Smooth muscle cell (in vitro differentiated cells): ENCODE measurements around the gene PLLP. TPM values are rescaled to one million over a fixed set of nuclear protein-coding genes. Genes with fewer than 3 reads are reported as not detected.
A peak's percentile ranks its signal among the peaks of the same experiment; 100 is the strongest.

Experiments used
- DNase-seq: peaks from one replicate; lab custom pipeline; 2025; ENCODE audit not compliant: unreplicated experiment; lab: John Stamatoyannopoulos, UW
- H2AFZ ChIP-seq: fragments of 200-600 bp; sonication (generic); 2 replicates; pipeline ENCODE4 v1.6.0; 2016; ENCODE audit warnings: antibody characterized with exemption, low read depth, mild to moderate bottlenecking
- H3F3A ChIP-seq: fragments of 200-600 bp; sonication (generic); 2 replicates; pipeline ENCODE4 v1.6.0; 2017; ENCODE audit warnings: antibody characterized with exemption, low read depth
- H3K27ac ChIP-seq: fragments of 200-600 bp; sonication (generic); 2 replicates; pipeline ENCODE4 v1.5.1; 2016; ENCODE audit warnings: low read depth, mild to moderate bottlenecking
- H3K27me3 ChIP-seq: fragments of 200-600 bp; sonication (generic); 2 replicates; pipeline ENCODE4 v1.6.1; 2016; ENCODE audit warnings: low read depth, mild to moderate bottlenecking
- H3K36me3 ChIP-seq: fragments of 200-600 bp; sonication (generic); 2 replicates; pipeline ENCODE4 v1.5.1; 2016; ENCODE audit warnings: low read depth
- H3K4me1 ChIP-seq: fragments of 200-600 bp; sonication (generic); 2 replicates; pipeline ENCODE4 v1.5.1; 2016; ENCODE audit warnings: low read depth
- H3K4me2 ChIP-seq: fragments of 200-600 bp; sonication (generic); 2 replicates; pipeline ENCODE4 v1.6.0; 2016; ENCODE audit warnings: mild to moderate bottlenecking
- H3K4me3 ChIP-seq: fragments of 200-600 bp; sonication (generic); 2 replicates; pipeline ENCODE4 v1.5.1; 2016; ENCODE audit warnings: mild to moderate bottlenecking
- H3K79me2 ChIP-seq: fragments of 200-600 bp; sonication (generic); 2 replicates; pipeline ENCODE4 v1.6.0; 2016; ENCODE audit warnings: low read depth, mild to moderate bottlenecking
- H3K9ac ChIP-seq: fragments of 200-600 bp; sonication (generic); 2 replicates; pipeline ENCODE4 v1.6.0; 2016; ENCODE audit warnings: low read depth
- H3K9me3 ChIP-seq: fragments of 200-600 bp; sonication (generic); replicated peaks from 2 replicates; pipeline ENCODE4 v1.5.1; 2016; ENCODE audit warnings: low read depth
- H4K20me1 ChIP-seq: fragments of 200-600 bp; sonication (generic); 2 replicates; pipeline ENCODE4 v1.6.0; 2016; ENCODE audit warnings: low read depth
- CTCF ChIP-seq: fragments of 200-600 bp; sonication (generic); IDR thresholded peaks from 2 replicates; pipeline ENCODE4 v1.5.1; 2017; ENCODE audit warnings: borderline replicate concordance, mild to moderate bottlenecking, antibody characterized with exemption; ENCODE audit not compliant: insufficient read depth, poor library complexity, severe bottlenecking
- WGBS: methylation state at CpG from one replicate; pipeline ENCODE4 v1.1.7; 2016; ENCODE audit warnings: low lambda C conversion rate; 5-methylcytosine and 5-hydroxymethylcytosine counted together
- polyA plus RNA-seq: library from polyadenylated mRNA; unstranded; fragments of >200 nt; fragmentation: Nextera tagmentation; extraction: Ambion mirVana; gene quantifications from 2 replicates; pipeline ENCODE4 v1.2.1, GENCODE V29; 2016
- total RNA-seq: library from RNA; depleted of rRNA; stranded (reverse); fragments of >200 nt; gene quantifications from 2 replicates; pipeline ENCODE4 v1.2.3, GENCODE V29; 2014

Gene PLLP
- total and polyA plus RNA-seq, 2 experiments from 2014 or later: 0.59 TPM; not detected in 1

- Histone ChIP-seq H3K79me2 (no peaks in the 10 kb centered on the region), H3K27ac (peak overlapping the region; percentile 77), H4K20me1 (no peaks in the 10 kb centered on the region), H3K9ac (no peak overlapping the region), H3K36me3 (peaks cover 22% of the 10 kb centered on the region), H3K4me3 (no peak overlapping the region), H3K4me2 (peak overlapping the region; percentile 38), H3K9me3 (no peaks in the 10 kb centered on the region), H3K27me3 (no peaks in the 10 kb centered on the region), H2AFZ (no peak overlapping the region), H3K4me1 (no peaks in the 10 kb centered on the region), H3F3A (peaks cover 37% of the 10 kb centered on the region)
- no peak for DNase-seq
- no peak for TF ChIP-seq CTCF
- 41% methylated on average over 4 of the region's 4 CpGs for WGBS
Observed at GRCh38 chr16:57226701-57227621, 57.5 kb downstream of the PLLP start.

- H3K27me3 ChIP-seq: no peaks in the 10 kb centered on the region
- no peaks in the 10 kb centered on the region for H3K79me2 ChIP-seq
- no peak overlapping the region for H3K4me2 ChIP-seq
- 99% methylated on average over 7 of the region's 7 CpGs for whole genome bisulfite sequencing
- no peak overlapping the region for H3K9ac ChIP-seq
- no peak for TF ChIP-seq CTCF
- H3K4me1 ChIP-seq: no peaks in the 10 kb centered on the region
- no peak overlapping the region for H3K4me3 ChIP-seq
- H3K36me3 ChIP-seq: peaks cover 25% of the 10 kb centered on the region
- no peak overlapping the region for H2AFZ ChIP-seq
- H3F3A ChIP-seq: peaks cover 33% of the 10 kb centered on the region
- no peaks in the 10 kb centered on the region for H4K20me1 ChIP-seq
- peak overlapping the region; percentile 77 for H3K27ac ChIP-seq
- no peak for DNase-seq
- no peaks in the 10 kb centered on the region for H3K9me3 ChIP-seq
Observed at GRCh38 chr16:57225978-57226377, 58.5 kb downstream of the PLLP start.

- no peak overlapping the region for H3K9ac ChIP-seq
- H3F3A ChIP-seq: peaks cover 28% of the 10 kb centered on the region
- H3K27ac ChIP-seq: peak overlapping the region; percentile 77
- H3K9me3 ChIP-seq: no peaks in the 10 kb centered on the region
- H3K4me1 ChIP-seq: no peaks in the 10 kb centered on the region
- H3K4me2 ChIP-seq: no peak overlapping the region
- no peaks in the 10 kb centered on the region for H3K27me3 ChIP-seq
- H2AFZ ChIP-seq: no peak overlapping the region
- peaks cover 28% of the 10 kb centered on the region for H3K36me3 ChIP-seq
- no peak for TF ChIP-seq CTCF
- H3K4me3 ChIP-seq: no peak overlapping the region
- H3K79me2 ChIP-seq: peaks cover 7% of the 10 kb centered on the region
- 91% methylated on average over 6 of the region's 6 CpGs for WGBS
- no peaks in the 10 kb centered on the region for H4K20me1 ChIP-seq
- DNase-seq: no peak
Observed at GRCh38 chr16:57224651-57225335, 59.7 kb downstream of the PLLP start.
